SH-SY5Y (cell line): Measurements from ENCODE around the gene PSME3IP1.

Experiments
- GATA2 ChIP-seq: IDR thresholded peaks from 2 replicates; pipeline ENCODE4 v1.6.1; 2011; ENCODE audit warnings: mild to moderate bottlenecking, low read depth, low read length
- GATA3 ChIP-seq: IDR thresholded peaks from 2 replicates; pipeline ENCODE4 v1.6.1; 2011; ENCODE audit warnings: low read depth, mild to moderate bottlenecking, low read length, moderate library complexity

GRCh38 chr16:57110937-57111336 is 74.9 kb downstream of the PSME3IP1 start:
- TF ChIP-seq GATA3 = no peak
- no peak for TF ChIP-seq GATA2
